ENCODE results near the gene ISG20L2.

ISG20L2 gene

DNA sequence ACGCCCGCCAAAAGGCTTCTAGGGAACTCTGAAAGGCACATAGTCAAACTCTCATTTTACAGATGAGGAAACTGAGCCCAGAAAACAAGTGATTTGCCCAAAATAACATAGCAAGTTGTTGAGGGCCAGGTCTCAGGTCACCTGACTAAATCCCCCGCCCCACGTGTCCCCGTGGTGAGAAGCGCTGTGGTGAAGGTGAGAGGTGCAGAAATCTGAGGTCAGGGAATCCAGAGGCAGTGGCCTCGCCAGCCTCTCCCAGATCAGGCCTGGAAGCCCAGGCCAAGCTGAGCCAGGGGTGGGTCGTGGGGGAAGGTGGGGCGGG is 17.8 kb upstream of the ISG20L2 start:
- TF ChIP-seq, protein P1, sequence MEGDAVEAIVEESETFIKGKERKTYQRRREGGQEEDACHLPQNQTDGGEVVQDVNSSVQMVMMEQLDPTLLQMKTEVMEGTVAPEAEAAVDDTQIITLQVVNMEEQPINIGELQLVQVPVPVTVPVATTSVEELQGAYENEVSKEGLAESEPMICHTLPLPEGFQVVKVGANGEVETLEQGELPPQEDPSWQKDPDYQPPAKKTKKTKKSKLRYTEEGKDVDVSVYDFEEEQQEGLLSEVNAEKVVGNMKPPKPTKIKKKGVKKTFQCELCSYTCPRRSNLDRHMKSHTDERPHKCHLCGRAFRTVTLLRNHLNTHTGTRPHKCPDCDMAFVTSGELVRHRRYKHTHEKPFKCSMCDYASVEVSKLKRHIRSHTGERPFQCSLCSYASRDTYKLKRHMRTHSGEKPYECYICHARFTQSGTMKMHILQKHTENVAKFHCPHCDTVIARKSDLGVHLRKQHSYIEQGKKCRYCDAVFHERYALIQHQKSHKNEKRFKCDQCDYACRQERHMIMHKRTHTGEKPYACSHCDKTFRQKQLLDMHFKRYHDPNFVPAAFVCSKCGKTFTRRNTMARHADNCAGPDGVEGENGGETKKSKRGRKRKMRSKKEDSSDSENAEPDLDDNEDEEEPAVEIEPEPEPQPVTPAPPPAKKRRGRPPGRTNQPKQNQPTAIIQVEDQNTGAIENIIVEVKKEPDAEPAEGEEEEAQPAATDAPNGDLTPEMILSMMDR (IDR thresholded peaks at IDR 0.05), result no peak

DNA sequence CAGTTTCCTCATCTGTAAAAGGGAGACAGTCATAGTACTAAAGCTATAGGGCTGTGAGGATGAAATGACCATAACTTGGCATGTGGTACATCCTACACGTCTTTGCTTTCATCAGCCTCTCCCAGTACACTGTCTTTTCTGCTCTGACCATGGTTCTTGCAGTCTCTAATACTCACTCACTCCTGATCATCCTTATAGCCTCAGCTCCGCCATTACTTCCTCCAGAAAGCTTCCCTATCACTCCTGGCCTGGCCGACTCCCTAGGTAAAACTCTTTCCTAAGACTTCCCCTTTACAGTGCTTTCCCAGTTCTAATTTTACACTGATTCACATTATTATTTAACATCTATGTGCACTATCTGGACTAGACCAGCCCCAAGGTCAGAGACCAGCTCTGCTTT is 17.3 kb upstream of the ISG20L2 start:
- TF ChIP-seq, protein P1 (IDR thresholded peaks at IDR 0.05), result no peak

- TF ChIP-seq, protein P1 (IDR thresholded peaks at IDR 0.05), result no peak
Observed at GRCh38 chr1:156744786-156745419, 16.3 kb upstream of the ISG20L2 start.

- TF ChIP-seq, protein P1 (IDR thresholded peaks at IDR 0.05), result no peak
Observed at GRCh38 chr1:156744344-156744743, 15.8 kb upstream of the ISG20L2 start.

- TF ChIP-seq, protein P1 (IDR thresholded peaks at IDR 0.05), result no peak
Observed at GRCh38 chr1:156743367-156744302, 15.1 kb upstream of the ISG20L2 start.

- TF ChIP-seq, protein P1 (IDR thresholded peaks at IDR 0.05), result no peak
Observed at GRCh38 chr1:156742801-156743200, 14.2 kb upstream of the ISG20L2 start.

DNA sequence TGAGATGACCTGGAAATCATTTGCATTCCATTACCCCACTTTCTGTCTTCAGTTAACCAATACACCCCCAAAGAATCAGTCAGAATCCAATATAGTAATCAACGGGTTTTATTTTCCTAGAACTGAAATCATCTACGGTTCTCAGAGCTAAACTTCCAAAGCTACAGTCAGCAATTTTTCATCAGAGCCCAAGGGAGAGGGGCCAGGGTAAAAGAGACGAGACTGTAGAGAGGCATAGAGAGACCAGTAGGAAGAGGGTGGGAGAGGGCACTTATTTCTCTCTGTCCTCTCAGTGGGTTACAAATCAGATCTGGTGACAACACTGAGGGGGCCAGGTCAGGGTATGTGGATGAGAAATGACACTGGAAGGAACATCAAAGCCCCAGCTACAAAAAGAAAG is 13.5 kb upstream of the ISG20L2 start:
- TF ChIP-seq, protein P1 (IDR thresholded peaks at IDR 0.05), result no peak
